SIG-M5 (cell line): Measurements from ENCODE around the gene GRXCR2.
"Not testable (repeated sequence)": the region's sequence is repeated elsewhere in the genome, so short reads cannot be mapped to it uniquely, and the experiment has no call there.

ENCODE experiments used
- DNase-seq: peaks from one replicate; lab custom pipeline; 2025; lab: John Stamatoyannopoulos, UW

Gene GRXCR2

DNA sequence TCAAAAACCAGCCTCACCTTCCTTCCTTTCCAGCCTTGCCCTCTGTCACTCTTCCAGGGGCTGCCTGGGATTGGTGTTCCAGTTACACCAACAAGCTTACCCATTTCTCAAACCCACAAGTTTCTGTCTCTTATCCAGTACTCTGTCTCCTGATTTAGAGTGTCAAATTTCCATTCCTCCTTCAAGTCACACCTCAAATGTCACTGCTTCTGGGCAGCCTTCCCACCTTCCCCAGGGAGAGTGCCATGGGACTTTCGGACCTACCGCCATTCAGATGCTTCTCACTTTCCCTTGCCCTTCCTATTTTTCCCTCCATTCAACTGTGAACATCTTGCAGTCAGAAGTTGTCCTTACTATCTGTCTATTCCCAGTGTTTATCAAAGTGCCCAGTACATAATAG is 2.0 kb upstream of the GRXCR2 start:
- DNase-seq, result no peak

DNA sequence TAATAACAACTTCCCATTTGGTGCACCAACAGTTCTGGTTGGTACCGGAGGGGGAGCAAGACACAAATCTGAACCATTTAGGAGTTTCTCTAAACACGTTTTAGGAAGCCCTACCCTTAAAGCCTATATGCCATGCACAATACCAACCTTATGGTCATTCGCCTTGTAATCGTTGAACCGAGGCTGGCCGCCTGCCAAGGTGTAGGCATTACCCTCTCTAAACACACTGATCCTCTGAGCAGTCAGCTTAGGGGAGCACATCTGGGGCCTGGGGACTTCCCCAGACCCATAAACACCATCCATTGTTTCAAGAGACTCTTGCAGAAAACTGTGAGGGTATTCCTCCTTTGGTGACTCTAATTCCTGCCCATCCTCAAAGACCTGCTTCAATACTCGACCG is 328 bp downstream of the GRXCR2 start:
- no peak for DNase-seq

GRCh38 chr5:145869753-145870152 is 3.1 kb downstream of the GRXCR2 start:
- no peak for DNase-seq

DNA sequence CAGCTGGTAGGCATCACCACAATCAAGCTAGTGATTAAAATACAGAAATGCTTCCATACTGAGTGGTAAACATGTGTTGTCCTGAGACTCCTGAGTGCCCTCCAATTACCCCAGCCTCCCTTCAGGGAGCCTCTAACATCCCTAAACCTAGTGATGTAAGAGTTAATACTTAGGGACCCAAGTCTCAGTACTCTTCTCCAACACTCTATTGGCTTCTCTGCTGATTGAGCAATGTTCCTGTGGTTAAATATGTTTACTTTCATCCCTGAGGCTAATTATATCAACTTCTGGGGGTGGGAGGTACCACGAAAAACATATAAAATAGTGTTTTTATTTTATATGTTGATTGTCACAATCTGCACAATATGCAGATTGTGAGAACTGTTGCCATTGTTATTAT is 5.0 kb downstream of the GRXCR2 start:
- DNase-seq, result no peak

GRCh38 chr5:145864432-145864831 is 8.4 kb downstream of the GRXCR2 start:
- not testable (repeated sequence) for DNase-seq

GRCh38 chr5:145863003-145863402 is 9.8 kb downstream of the GRXCR2 start:
- DNase-seq, result no peak

GRCh38 chr5:145859897-145860296 is 12.9 kb downstream of the GRXCR2 start:
- no peak for DNase-seq

DNA sequence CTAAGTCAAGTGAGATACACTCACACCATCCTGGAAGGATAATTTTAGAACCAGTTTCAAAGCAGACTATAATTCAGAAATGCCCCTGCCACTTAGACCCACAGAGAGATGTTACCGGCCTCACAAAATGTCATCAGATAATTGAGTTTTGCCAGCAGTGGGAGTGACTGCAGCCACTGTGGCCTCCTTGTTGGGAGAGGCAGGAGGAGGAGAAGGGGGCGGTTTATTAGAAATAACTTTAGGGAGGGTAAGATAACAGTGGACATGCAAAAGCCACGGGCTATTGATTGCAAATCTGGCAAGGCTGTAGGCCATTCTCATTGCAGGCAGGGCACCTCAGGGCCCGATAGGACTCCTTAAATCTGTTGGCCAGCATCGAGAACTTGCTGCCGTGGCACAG is 13.4 kb downstream of the GRXCR2 start:
- DNase-seq, result no peak

DNA sequence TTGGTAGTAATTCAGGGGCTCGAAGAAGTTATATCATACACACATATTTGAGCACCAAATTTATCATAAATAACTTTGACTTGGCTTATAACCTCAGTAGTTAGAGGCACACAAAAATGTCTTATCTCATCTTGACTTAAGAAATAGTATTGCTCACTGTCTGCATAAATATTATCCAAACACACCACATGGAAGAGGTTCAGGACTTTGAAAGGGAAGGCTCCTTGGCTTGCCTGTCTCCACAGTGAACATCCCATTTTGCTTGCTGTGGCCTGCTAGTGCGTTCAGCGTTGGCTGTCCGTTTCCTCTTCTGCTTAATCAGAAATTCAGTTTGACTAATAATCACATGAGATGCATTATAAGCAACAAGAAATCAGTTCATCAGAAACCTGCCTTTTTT is 13.9 kb downstream of the GRXCR2 start:
- no peak for DNase-seq

- DNase-seq, result no peak
Measured at GRCh38 chr5:145856285-145856818, 16.5 kb downstream of the GRXCR2 start.

- DNase-seq, result no peak
Measured at GRCh38 chr5:145855763-145856267, 17.0 kb downstream of the GRXCR2 start.

DNA sequence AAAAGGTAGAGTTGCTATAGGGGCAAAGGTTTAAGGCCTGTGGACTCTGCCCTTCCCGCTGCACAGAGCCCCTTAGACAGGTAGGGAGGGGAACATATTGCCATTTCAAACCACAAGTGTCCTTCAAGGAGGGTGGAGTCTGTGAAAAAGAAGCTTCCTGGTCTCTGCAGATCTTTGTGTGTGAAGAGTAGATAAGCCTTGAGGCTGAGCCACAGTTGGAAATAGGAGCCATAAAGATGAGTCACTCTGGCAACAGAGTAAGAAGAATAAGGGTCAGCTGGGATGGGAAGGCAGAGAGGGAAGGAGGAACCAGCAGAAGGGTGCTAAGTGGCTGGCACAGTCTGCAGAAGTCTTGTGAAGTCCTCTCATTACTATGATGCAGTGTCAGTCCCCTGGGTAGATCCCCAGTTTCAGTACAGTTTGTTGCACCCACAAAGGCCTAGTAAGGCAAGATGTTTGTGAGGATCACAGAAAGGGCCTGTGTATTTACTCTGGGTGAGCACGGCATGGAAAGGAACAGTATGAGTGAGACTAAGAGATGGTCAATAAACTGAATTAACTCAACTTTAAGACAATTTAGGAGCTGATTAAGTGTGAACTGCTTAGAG is 18.1 kb downstream of the GRXCR2 start:
- DNase-seq, result no peak

DNA sequence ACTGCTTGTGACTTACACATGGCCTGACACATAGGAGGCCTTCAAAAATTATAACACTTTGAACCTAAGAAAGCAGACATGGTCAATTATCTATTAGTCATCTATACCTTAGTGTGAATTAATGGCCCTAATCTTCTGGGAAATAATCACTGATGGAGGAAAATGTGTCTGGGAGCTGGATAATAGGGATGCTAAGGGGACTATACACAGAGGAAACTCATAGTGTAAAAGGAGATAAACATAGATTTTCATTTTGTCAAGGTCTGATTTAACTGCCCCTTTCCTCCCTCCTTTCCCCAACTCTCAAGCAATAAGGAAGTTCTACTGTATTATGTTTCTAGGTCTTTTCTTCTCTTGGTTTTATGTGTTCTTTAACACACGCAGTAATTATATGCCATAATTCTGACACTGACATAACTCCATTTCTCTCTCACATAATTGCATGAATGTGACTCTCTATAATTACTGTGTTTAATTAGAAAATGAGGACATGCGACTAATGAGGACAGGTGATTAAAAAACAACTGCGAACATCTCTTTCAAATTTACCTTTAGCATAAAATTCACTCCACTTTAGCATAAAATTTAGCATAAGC is 18.9 kb downstream of the GRXCR2 start:
- no peak for DNase-seq

DNA sequence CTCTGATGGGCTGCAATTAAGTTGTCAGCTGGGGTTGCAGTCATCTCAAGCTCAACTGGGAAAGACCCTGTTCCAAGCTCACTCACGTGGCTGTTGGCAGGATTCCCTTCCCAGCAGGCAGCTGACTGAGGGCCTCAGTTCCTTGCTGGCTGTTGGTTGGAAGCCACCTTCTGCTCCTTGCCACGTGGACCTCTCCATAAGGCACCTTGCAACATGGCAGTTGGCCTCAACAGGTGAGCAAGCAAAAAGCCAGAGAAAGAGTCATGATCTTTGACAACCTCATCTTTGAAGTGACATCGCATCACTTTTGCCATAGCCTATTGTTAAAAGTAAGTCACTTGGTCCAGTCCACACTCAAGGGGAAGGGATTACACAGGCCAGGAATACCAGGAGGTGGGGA is 19.8 kb downstream of the GRXCR2 start:
- no peak for DNase-seq

DNA sequence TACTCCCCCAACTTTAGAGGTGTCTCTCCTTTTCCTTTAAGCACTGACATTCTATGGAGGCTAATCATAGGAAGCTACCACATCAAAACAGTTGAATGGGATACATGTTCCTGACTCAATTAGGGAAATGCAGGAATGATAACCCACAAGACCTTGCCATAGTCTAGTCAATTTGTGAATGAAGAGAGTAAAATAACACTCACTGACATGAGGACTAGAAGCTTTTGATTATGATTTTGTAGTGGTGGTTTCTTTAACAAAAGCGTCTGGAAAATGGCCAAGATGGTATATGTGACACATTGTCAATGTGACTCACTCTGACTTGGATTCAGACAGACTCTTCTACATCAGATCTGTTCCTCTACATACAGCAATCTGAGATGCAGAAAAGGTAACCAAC is 24.0 kb downstream of the GRXCR2 start:
- DNase-seq, result no peak

- DNase-seq, result no peak
Measured at GRCh38 chr5:145847499-145848497, 25.0 kb downstream of the GRXCR2 start.

DNA sequence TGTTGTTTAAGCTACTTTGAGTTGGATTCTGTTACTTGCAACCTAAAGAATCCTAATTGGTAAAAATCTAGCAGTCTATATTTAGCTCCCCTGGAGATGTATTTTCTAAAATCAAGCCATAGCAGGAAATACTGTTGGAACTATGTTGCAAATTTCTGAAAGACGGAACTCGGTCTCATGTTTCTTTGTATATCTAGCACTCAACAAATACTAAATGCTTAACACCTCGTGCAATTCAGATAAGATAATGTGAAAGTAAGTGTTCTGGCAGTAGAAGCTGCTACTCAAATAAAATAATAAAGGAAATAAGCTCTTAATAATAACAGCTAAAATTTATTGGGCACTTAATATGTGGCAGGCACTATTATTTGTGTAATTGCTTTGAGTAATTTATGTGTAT is 26.7 kb downstream of the GRXCR2 start:
- DNase-seq, result no peak

DNA sequence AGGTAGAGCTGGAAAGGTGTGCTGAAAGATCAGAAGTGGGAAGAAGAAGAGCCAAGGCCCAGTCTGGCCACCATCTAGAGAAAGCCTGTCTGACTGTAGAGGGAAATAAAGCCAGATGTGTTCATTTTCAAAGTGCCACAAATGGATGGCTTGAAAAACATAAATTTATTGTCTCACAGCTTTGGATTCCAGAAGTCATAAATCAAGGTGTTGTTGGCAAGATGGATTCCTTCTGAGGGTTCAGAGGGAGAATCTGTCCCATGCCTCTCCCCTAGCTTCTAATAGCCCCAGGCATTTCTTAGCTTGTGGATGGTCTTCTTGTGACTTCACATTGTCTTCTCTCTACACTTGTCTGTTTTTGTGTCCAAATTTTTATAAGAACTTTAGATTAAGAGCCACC is 31.5 kb downstream of the GRXCR2 start:
- DNase-seq, result no peak

DNA sequence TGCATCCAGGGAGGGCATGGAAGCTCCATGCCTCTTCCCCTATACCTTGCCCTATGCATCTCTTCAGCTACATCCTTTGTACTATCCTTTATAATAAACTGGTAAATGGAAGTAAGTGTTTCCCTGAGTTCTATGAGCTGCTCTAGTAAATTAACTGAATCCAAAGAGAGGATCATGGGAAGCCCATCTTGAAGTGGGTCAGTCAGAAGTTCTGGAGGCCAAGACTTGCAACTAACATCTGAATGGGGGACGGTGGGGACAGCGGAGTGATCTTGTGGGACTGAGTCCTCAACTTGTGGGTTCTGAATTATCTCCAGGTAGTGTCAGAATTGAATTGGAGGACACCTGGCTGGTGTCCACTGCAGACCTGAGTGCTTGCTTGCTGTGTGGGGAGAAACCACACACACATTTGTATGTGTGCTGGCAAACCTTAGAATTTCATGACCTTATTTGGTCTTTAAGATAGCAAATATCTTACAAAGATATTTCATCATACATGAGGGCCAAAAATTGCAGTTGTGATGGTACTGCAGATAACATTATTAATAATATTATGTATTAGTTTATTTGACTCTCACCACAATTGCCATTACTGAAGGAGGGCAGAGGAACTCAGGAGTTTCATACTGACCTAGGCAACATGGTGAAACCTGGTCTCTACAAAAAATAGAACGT is 32.2 kb downstream of the GRXCR2 start:
- no peak for DNase-seq

DNA sequence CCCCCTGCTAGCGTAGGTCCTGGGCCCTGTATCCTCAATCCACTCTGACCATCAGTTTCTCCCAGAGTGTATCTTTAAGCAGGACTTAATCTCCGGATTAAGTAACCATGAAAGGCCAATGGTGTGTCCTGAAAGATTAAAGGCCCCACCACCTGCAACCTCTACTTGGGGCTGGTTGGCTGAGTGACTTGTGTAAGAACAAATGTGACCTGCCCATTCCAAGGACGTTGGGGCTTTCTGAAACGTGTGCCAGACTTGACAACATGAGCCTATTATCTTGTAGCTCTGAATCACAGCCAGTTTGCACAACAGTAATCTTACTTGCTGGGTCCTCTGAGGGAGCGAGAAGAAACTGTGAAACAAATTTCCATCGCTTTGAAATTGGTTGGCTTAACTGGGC is 34.5 kb downstream of the GRXCR2 start:
- no peak for DNase-seq

DNA sequence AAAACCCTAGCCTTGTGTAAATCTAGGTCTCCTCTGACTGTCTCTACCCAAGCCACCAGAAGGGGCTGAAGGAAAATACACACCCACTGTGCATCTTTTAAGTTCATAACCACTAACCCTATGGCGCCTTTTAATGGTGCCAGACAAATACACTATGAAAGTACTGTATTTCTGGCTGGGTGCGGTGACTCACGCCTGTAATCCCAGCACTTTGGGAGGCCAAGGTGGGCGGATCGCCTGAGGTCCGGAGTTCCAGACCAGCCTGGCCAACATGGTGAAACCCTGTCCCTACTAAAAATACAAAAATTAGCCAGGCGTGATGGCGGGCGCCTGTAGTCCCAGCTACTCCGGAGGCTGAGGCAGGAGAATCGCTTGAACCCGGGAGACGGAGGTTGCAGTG is 36.6 kb downstream of the GRXCR2 start:
- DNase-seq, result not testable (repeated sequence)

GRCh38 chr5:145835848-145836239 is 37.0 kb downstream of the GRXCR2 start:
- no peak for DNase-seq
